ENCODE results near the gene PLAC9.

DNA sequence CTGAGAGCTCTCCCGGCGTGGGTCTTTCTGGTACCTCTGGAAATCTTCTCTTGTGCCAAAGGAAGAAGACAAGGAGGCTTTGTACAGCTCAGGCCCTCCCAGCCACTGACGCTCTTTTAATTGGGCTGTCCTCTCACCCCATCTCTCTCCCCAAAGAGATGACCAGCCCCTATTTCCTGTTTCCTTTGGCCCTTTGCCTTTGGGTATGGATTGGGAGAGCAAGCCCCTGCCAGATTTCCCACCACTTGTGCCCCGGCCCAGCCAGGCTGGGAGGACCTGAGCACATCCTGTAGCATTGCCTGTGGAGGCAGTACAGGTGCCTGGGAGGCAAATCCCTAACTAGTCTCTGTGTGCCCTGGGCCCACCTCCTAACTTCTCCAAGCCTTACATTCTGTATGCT is 5.7 kb upstream of the PLAC9 start:
- TF ChIP-seq, protein P1, sequence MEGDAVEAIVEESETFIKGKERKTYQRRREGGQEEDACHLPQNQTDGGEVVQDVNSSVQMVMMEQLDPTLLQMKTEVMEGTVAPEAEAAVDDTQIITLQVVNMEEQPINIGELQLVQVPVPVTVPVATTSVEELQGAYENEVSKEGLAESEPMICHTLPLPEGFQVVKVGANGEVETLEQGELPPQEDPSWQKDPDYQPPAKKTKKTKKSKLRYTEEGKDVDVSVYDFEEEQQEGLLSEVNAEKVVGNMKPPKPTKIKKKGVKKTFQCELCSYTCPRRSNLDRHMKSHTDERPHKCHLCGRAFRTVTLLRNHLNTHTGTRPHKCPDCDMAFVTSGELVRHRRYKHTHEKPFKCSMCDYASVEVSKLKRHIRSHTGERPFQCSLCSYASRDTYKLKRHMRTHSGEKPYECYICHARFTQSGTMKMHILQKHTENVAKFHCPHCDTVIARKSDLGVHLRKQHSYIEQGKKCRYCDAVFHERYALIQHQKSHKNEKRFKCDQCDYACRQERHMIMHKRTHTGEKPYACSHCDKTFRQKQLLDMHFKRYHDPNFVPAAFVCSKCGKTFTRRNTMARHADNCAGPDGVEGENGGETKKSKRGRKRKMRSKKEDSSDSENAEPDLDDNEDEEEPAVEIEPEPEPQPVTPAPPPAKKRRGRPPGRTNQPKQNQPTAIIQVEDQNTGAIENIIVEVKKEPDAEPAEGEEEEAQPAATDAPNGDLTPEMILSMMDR (IDR thresholded peaks at IDR 0.05; ENCODE audit: low read depth, low read length, poor library complexity, severe bottlenecking): no peak
- TF ChIP-seq EZH2phosphoT487 (IDR thresholded peaks at IDR 0.05; ENCODE audit: borderline replicate concordance, low read length): no peak
